Naive thymus-derived CD8-positive, alpha-beta T cell (primary cell): ENCODE results near the gene ACTR6. TPM values are rescaled to one million over a fixed set of nuclear protein-coding genes. Genes with fewer than 3 reads are reported as not detected.
A peak's percentile ranks its signal among the peaks of the same experiment; 100 is the strongest.
"Not testable (repeated sequence)": the region's sequence is repeated elsewhere in the genome, so short reads cannot be mapped to it uniquely, and the experiment has no call there.

Experiments
- ATAC-seq, 2 donors: fragments of 150-1000 bp; cut with Tn5 transposase in 1 of 2; sonication (Bioruptor Pico), chemical (Tn5 transposase) in 1 of 2; 1 replicate in 1 of 2; 2 replicates in 1 of 2; pipeline ENCODE4 v1.10.0; 2021; ENCODE audit warnings: mild to moderate bottlenecking in 2 of 2, moderate library complexity in 2 of 2
- POLR2A ChIA-PET: fragments of 350-600 bp; sonication (Branson Sonifier 250); formaldehyde crosslinking; loops from one replicate; lab custom pipeline; 2021; ENCODE audit warnings: antibody characterized with exemption; lab: Charles Lee
- DNase-seq, 10 donors: peaks; one replicate each; pipeline versions ENCODE4 v3.0.0 to v3.0.0-alpha.2; 2020 to 2022
- H3K27ac Mint-ChIP-seq, 10 donors: one replicate each; pipeline ENCODE4 v1.8.0; 2020 to 2022; ENCODE audit warnings: mild to moderate bottlenecking in 10 of 10, mixed read lengths in 10 of 10, moderate library complexity in 4 of 10, inconsistent platforms in 1 of 10
- H3K27me3 Mint-ChIP-seq, 5 donors: one replicate each; pipeline ENCODE4 v1.8.0; 2021 to 2022; ENCODE audit warnings: mixed read lengths in 5 of 5
- H3K36me3 Mint-ChIP-seq, 3 donors: one replicate each; pipeline ENCODE4 v1.8.0; 2020 to 2022; ENCODE audit warnings: mixed read lengths in 3 of 3, mild to moderate bottlenecking in 2 of 3, inconsistent platforms in 1 of 3
- H3K4me1 Mint-ChIP-seq, 4 donors: one replicate each; pipeline ENCODE4 v1.8.0; 2021 to 2022; ENCODE audit warnings: mixed read lengths in 4 of 4
- H3K4me3 Mint-ChIP-seq, 10 donors: one replicate each; pipeline ENCODE4 v1.8.0; 2020 to 2022; ENCODE audit warnings: mild to moderate bottlenecking in 10 of 10, mixed read lengths in 10 of 10, moderate library complexity in 6 of 10, inconsistent platforms in 1 of 10
- H3K9me3 Mint-ChIP-seq, 9 donors: one replicate each; pipeline ENCODE4 v1.8.0; 2020 to 2022; ENCODE audit warnings: mixed read lengths in 9 of 9, mild to moderate bottlenecking in 3 of 9, inconsistent platforms in 1 of 9, moderate library complexity in 1 of 9
- polyA plus RNA-seq, 3 donors: library from polyadenylated mRNA; unstranded; fragments of 300-500 nt; fragmentation: Illumina TruSeq; gene quantifications; one replicate each; pipeline ENCODE4 v1.2.3, GENCODE V29; 2021
- total RNA-seq, 8 experiments: library from RNA in 2 of 8; stranded (reverse) in 2 of 8; gene quantifications; one replicate each; pipeline ENCODE4 v1.2.3 and lab custom pipeline; 2021 to 2026

Gene ACTR6
- total and polyA plus RNA-seq, 5 experiments from 2014 or later: 37.4 to 47.3 (median 42.8) TPM

DNA sequence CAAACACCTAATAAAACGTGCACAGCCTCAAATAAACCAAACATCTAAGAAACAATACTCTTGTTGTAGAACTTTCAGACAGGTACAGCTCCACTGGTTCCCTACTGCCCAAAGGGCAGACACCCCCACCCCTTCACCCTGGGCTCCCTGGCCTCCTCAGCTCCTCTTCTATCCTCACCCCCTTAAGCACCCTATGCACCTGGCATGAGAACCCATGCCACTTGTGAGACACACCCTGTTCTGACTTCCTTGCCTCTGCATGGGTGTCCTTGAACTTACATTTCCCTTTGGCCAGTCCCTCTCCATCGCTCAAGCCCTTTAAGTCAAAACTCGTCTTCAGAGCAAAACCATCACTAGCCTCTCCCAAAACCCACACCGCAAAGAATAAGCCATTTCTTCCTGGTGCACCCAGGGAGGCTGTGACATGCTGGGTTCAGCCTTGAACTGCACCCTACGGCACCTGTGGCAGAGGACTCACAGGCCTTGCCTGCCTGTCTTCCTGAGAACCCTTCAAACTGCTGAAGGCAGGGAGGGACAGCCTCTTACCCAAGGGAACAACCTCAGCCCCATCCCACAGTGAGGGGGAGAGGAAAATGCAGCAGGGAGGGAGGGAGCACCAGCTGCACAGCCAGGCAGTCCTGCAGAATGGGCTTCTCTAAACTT is 12.6 kb upstream of the ACTR6 start:
- DNase-seq (no peak), ATAC-seq (no peak)
- POLR2A ChIA-PET: no interaction called here
- Mint-ChIP-seq H3K9me3 (no peaks in the 10 kb centered on the region), H3K4me1 (peaks cover 0 to 13% (median 3%) of the 10 kb centered on the region in 4 donors), H3K27ac (peak overlapping the region in 3 of 10 donors; percentile 16 to 58 (median 33)), H3K4me3 (no peak overlapping the region), H3K36me3 (peaks cover 0 to 23% (median 7%) of the 10 kb centered on the region in 3 donors), H3K27me3 (no peaks in the 10 kb centered on the region)

- Mint-ChIP-seq H3K4me1 (peaks cover 0 to 13% (median 4%) of the 10 kb centered on the region in 4 donors), H3K36me3 (peaks cover 0 to 28% (median 10%) of the 10 kb centered on the region in 3 donors)
- H3K27me3 Mint-ChIP-seq, H3K4me3 Mint-ChIP-seq, H3K27ac Mint-ChIP-seq, DNase-seq, POLR2A ChIA-PET, ATAC-seq, H3K9me3 Mint-ChIP-seq: not testable (repeated sequence)
These were observed 11.6 kb upstream of the ACTR6 start for GRCh38 chr12:100188888-100189635.

- DNase-seq (no peak), ATAC-seq (no peak)
- Mint-ChIP-seq H3K4me1 (peaks cover 0 to 15% (median 7%) of the 10 kb centered on the region in 4 donors), H3K27ac (no peak overlapping the region), H3K4me3 (no peak overlapping the region), H3K36me3 (peaks cover 4 to 34% (median 17%) of the 10 kb centered on the region in 3 donors), H3K27me3 (no peaks in the 10 kb centered on the region), H3K9me3 (no peaks in the 10 kb centered on the region)
- POLR2A ChIA-PET: no interaction called here
These were observed 10.8 kb upstream of the ACTR6 start for GRCh38 chr12:100189636-100190394.

DNA sequence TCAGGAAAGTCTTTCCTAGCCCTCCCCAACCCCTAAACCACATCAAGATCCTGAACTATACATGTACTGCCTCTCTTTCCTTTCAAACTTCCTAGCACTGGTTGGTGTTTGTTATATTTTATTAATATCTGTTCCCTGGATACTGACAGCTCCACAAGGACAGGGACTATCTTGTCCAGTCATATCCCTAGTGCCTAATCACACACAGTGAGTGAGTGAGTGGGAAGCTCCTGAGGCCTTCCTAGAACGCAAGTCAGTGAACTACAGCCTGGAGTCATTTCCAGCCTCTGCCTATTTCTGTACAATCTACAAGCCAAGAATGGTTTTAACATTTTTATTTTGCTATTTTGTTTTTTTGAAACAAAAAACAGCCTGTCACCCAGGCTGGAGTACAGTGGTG is 7.5 kb upstream of the ACTR6 start:
- peaks cover 0 to 14% (median 9%) of the 10 kb centered on the region in 4 donors for H3K4me1 Mint-ChIP-seq
- no peaks in the 10 kb centered on the region for H3K27me3 Mint-ChIP-seq
- peak overlapping the region in 2 of 10 donors; percentile 28 to 44 for H3K27ac Mint-ChIP-seq
- H3K4me3 Mint-ChIP-seq: no peak overlapping the region
- no peaks in the 10 kb centered on the region for H3K9me3 Mint-ChIP-seq
- peaks cover 9 to 39% (median 21%) of the 10 kb centered on the region in 3 donors for H3K36me3 Mint-ChIP-seq
- POLR2A ChIA-PET: no interaction called here
- DNase-seq (no peak), ATAC-seq (no peak)

- Mint-ChIP-seq H3K36me3 (peaks cover 9 to 26% (median 14%) of the 10 kb centered on the region in 3 donors), H3K4me3 (peak overlapping the region in 4 of 10 donors; percentile 8 to 45 (median 24)), H3K27me3 (no peaks in the 10 kb centered on the region), H3K27ac (peak overlapping the region in 1 of 10 donors; percentile 27), H3K4me1 (peaks cover 13 to 33% (median 31%) of the 10 kb centered on the region in 4 donors), H3K9me3 (no peaks in the 10 kb centered on the region)
- POLR2A ChIA-PET: no interaction called here
- no peak for ATAC-seq
- no peak for DNase-seq
These were observed 3.1 kb upstream of the ACTR6 start for GRCh38 chr12:100197486-100197885.

GRCh38 chr12:100199023-100199346 is 1.6 kb upstream of the ACTR6 start:
- POLR2A ChIA-PET: interaction anchor here (1.0 to 3.4 kb wide), 2 partner anchors 27 to 69 kb away, joined by 3 to 50 read pairs; partner anchors contain the start of genes DEPDC4 and SCYL2
- Mint-ChIP-seq H3K4me1 (peaks cover 13 to 44% (median 35%) of the 10 kb centered on the region in 4 donors), H3K4me3 (peak overlapping the region; percentile 91 to 100 (median 98)), H3K9me3 (no peaks in the 10 kb centered on the region), H3K36me3 (peaks cover 9 to 23% (median 12%) of the 10 kb centered on the region in 3 donors), H3K27me3 (no peaks in the 10 kb centered on the region), H3K27ac (peak overlapping the region; percentile 73 to 99 (median 94))
- DNase-seq (peak in 1 of 10 donors; percentile 5), ATAC-seq (no peak)

DNA sequence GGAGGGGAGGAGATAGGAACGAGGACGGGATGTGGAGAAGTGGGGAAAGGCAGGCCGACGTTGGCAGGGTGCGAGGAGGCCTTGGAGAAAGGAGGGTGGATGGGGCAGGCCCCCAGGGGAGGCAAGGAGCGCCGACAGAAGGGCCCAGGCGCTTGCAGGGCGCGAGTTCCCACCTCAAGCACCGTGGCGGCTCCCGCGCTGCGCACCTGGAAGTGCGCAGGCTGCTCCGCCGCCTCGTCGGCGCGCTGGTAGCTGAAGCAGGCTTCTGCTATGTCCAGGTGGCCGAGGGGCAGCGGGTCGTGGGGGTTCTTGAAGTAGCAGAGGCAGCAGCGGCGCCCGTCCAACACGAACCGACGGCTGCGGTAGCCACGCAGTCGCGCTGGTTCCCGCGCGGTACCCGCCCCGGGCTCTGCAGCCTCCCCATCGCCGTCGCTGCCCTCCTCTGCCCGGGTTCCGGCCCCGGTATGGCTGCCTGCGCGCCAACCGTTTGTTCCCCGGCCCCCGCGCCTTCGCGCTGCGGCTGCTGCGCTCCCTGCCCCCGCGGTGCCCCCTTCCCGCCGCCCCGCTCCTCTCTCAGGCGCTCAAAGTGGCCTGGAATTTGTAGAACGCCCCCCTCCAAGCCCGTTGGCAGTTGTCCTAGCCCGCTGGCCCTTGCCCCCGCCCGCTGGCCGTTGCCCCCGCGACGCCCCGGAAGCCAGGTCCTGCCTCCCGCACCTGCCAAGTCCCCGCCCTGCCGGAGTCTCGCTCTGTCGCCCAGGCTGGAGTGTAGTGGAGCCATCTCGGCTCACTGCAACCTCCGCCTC is 1.1 kb upstream of the ACTR6 start:
- Mint-ChIP-seq H3K27me3 (no peaks in the 10 kb centered on the region), H3K4me1 (peaks cover 11 to 45% (median 32%) of the 10 kb centered on the region in 4 donors), H3K27ac (peak overlapping the region; percentile 98 to 100 (median 100)), H3K36me3 (peaks cover 4 to 21% (median 7%) of the 10 kb centered on the region in 3 donors), H3K4me3 (peak overlapping the region; percentile 95 to 100 (median 98)), H3K9me3 (no peaks in the 10 kb centered on the region)
- ATAC-seq (peak; percentile 58 to 76), DNase-seq (peak; percentile 68 to 89 (median 72))
- POLR2A ChIA-PET: interaction anchor here (1.0 to 3.4 kb wide), 4 partner anchors 27 to 68 kb away, joined by 3 to 50 read pairs (median 8); partner anchors contain the start of genes DEPDC4 and SCYL2

DNA sequence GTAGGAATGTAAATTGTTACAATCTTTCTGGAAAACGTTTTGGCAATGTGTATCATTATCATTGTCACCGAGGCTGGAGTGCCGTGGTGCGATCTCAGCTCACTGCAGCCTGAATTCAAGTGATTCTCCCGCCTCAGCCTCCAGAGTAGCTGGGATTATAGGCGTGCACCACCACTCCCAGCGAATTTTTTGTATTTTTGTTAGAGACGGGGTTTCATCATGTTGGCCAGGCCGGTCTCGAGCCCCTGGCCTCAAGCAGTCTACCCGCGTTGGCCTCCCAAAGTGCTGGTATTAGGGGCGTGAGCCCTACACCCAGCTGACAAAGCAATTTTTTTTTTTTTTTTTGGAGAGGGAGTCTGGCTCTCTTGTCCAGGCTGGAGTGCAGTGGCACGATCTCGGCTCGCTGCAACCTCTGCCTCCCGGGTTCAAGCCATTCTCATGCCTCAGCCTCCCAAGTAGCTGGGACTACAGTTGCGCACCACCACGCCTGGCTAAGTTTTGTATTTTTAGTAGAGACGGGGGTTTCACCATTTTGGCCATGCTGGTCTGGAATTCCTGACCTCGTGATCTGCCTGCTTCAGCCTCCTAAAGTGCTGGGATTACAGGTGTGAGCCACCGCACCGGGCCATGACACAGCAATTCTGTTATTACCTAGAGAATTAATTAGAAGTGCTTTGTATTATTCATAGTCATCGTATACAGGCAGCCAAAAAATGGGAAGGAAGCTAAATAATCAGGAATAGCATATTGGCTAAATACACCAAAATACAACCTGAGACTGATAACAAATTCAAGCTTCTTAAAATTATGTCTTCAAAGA is 1.2 kb downstream of the ACTR6 start:
- DNase-seq (no peak), ATAC-seq (no peak)
- H3K4me3 Mint-ChIP-seq: peak overlapping the region; percentile 95 to 100 (median 98)
- no peaks in the 10 kb centered on the region for H3K27me3 Mint-ChIP-seq
- no peaks in the 10 kb centered on the region for H3K9me3 Mint-ChIP-seq
- peaks cover 2 to 30% (median 4%) of the 10 kb centered on the region in 3 donors for H3K36me3 Mint-ChIP-seq
- H3K4me1 Mint-ChIP-seq: peaks cover 11 to 45% (median 31%) of the 10 kb centered on the region in 4 donors
- POLR2A ChIA-PET: interaction anchor here (0.7 to 3.4 kb wide), 4 partner anchors 39 to 90 kb away, joined by 3 to 50 read pairs (median 7); partner anchors contain the start of genes DEPDC4 and SCYL2
- H3K27ac Mint-ChIP-seq: peak overlapping the region; percentile 98 to 100 (median 100)

- no peak for DNase-seq
- Mint-ChIP-seq H3K27ac (no peak overlapping the region), H3K4me3 (no peak overlapping the region), H3K9me3 (no peaks in the 10 kb centered on the region), H3K4me1 (peaks cover 0 to 15% (median 9%) of the 10 kb centered on the region in 4 donors), H3K27me3 (no peaks in the 10 kb centered on the region), H3K36me3 (peaks cover 0 to 72% (median 7%) of the 10 kb centered on the region in 3 donors)
- POLR2A ChIA-PET: no interaction called here
- no peak for ATAC-seq
These were observed 6.7 kb downstream of the ACTR6 start for GRCh38 chr12:100207311-100207710.

DNA sequence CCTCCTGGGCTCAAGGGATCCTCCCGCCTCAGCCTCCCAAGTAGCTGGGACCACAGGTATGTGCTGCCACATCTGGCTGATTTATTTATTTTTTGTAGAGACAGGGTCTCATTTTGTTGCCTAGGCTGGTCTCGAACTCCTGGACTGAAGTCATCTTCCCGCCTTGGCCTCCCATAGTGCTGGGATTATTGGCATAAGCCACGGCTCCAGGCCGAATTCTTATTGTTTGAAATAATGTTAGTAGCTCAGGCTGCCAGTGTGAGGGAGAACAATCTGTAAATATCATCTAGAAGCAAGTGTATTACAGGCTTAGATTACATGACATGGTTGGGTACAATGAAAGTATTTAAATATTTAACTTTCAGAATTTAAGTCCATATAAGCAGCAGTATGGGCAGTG is 8.2 kb downstream of the ACTR6 start:
- no peaks in the 10 kb centered on the region for H3K9me3 Mint-ChIP-seq
- peaks cover 0 to 81% (median 12%) of the 10 kb centered on the region in 3 donors for H3K36me3 Mint-ChIP-seq

GRCh38 chr12:100211698-100212097 is 11.1 kb downstream of the ACTR6 start:
- Mint-ChIP-seq H3K36me3 (peaks cover 0 to 86% (median 17%) of the 10 kb centered on the region in 3 donors), H3K4me3 (no peak overlapping the region), H3K4me1 (no peaks in the 10 kb centered on the region), H3K27me3 (no peaks in the 10 kb centered on the region), H3K9me3 (no peaks in the 10 kb centered on the region), H3K27ac (no peak overlapping the region)
- POLR2A ChIA-PET: no interaction called here
- ATAC-seq: no peak
- DNase-seq: no peak

More for the DNA sequence above, 8.2 kb downstream of the ACTR6 start:
- Mint-ChIP-seq H3K4me3 (no peak overlapping the region), H3K27ac (peak overlapping the region in 1 of 10 donors; percentile 74), H3K27me3 (no peaks in the 10 kb centered on the region), H3K4me1 (peaks cover 0 to 3% (median under 1%) of the 10 kb centered on the region in 4 donors)
- POLR2A ChIA-PET: no interaction called here
- DNase-seq: no peak
- ATAC-seq: no peak
